ENCODE data around the gene CSPG5.
A peak's percentile ranks its signal among the peaks of the same experiment; 100 is the strongest.

Gene CSPG5, protein sequence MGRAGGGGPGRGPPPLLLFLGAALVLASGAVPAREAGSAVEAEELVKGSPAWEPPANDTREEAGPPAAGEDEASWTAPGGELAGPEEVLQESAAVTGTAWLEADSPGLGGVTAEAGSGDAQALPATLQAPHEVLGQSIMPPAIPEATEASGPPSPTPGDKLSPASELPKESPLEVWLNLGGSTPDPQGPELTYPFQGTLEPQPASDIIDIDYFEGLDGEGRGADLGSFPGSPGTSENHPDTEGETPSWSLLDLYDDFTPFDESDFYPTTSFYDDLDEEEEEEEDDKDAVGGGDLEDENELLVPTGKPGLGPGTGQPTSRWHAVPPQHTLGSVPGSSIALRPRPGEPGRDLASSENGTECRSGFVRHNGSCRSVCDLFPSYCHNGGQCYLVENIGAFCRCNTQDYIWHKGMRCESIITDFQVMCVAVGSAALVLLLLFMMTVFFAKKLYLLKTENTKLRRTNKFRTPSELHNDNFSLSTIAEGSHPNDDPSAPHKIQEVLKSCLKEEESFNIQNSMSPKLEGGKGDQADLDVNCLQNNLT

DNA sequence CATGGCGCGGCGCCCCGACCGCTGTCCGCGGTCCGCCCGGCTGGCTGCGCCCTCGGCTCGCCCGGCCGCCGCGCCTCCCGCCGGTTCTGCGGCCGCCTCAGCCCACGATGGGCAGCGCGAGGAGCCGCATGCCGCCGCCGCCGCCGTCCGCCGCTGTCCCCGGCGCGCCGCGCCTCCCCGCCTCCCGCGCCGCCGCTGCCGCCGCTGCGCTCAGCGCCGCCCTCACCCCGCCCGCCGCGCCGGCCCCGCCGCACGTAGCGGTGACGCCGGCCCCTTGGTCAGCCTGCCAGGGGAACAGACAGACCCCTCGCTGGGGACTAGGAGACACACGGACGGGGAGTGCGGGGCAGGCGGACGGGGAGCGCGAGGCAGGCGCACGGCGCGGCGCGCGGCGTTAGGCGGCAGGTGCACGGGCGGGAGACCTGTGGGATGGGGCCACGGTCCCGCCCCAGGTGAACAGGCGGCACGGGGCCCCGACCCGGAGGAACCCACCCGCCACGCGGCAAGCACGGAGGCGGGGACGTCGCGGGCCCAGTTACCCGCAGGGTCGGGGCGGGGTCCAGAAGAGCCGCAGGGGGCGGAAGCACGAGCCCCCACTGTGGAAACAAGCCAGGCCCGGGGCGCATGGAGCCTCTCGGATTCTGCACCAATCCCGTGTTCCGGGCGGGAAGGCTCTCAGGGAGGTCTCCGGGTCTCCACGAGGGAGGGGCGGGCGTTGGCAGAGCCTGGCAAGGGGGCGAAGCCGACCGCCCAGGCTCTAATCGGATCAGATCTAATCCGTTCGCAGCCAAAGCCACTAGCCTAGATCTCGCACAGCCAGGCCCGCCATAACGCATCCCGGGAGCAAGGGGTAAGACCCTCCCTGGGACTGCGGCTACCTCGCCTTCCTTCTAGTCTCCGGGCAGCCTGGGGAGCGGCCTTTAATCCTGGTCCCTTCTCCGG lies at the start of gene CSPG5:
CSPG5 (minus strand) TSS at position 175 of the 942 bp plus-strand sequence; CDS start at position 3, 172 bp downstream.
- DNase-seq (ENCODE audit: low read depth), result no peak

DNA sequence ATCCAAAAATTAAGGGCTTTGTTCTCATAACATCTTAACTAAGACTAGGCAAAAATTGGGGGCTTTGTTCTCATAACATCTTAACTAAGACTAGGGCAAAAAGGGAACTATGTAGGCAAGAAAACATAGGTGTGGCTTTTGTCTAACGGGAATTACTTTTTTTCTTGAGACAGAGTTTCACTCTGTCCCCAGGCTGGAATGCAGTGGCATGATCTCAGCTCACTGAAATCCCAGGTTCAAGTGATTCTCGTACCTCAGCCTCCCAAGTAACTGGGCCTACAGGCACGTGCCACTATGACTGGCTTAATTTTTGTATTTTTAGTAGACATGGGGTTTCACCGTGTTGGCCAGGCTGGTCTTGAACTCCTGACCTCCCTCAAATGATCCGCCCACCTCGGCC lies 49.8 kb upstream of the CSPG5 start:
- DNase-seq (ENCODE audit: low read depth), result no peak

DNA sequence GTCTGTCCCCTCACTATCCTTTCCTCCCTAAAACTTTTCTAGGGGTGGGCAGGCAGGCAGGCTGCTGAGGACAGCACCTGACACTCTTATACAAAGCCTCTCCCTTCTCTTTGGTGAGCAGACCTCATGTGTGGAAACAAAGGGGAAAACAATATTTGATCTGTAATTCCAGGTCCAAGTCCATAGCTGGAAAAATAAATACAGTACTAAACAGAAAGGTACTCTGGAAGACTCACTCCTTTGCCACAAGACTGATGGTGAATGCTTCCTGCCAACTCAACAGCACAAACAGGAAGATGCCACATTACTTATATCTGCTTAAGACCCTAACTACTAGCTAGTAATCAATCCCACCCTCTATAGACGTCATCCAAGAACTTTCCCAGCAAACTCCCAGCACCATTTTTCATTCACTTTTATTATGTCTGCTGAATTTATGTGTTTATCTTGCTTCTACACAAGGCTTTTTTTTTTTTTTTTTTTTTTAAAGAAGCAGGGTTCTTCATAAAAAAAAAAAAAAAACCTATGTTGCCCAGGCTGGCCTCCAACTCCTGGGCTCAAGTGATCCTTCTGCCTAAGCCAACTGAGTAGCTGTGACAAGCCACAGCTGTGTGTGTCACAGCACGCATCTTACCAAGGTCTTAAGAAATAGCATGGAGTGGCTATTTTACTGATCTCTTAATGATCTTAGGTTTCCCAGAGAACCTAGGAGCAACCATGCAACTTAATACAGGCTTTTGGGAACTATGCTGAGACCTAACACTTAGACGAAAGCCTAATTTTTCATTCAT lies 44.2 kb upstream of the CSPG5 start:
- no peak for DNase-seq (ENCODE audit: low read depth)

DNA sequence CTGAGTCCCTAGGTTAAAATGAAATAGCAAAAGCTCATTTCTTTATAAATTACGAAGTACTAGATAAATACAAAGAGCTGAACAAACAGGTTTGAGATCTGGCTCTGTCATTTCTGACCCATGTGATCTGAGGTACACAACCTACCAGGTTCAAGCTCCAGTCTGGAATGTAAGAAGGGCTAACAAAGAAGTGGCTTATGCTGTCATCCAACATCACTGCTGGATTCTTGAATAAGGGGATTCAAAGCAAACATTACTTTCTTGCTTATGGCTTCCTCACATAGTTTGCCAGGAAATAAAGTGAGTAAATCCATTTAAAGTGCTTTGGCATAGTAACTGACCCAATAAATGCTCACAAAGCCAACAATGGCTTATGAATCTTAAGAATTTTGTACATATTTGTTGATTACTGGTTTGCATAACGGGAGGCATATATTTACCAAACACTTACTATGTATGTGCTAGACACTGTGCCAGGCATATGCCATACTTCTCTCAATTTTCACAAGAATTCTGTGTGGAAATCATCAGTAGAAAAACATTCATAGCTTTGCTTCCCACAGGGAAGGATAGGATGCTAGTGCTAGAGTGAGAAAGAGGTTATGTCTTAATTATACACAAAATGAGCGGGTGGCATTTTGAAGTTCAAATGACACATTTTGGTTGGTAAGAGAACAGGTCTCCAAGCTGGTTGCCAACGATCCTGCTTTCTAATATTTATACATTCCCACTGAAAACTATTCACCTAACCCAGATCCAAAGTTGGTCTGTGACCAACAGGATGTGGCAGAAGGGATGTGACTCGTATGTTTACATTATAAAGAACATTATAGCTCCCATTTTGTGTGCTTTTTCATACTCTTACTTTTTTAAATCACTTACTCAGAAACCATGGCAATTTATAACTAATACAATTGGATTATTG lies 38.7 kb upstream of the CSPG5 start:
- peak; percentile 46 for DNase-seq (ENCODE audit: low read depth)

DNA sequence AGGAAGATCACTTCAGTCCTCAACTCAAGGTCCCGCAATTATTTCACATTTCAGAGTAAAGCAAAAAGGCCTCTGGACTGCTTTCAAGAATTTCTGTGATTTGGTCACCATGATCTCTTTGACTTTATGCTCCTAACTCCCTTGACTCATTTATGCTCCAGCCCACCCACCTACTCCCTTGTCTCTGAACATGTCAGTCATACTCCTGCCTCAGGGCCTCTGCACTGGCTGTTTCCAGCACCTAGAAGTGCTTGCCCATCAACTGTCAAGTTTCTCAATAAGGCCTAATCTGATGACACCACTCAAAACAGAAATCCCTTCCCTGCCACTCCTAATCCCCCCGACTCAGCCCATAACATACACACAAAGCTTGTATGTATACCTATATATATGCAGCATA lies 36.1 kb upstream of the CSPG5 start:
- DNase-seq (ENCODE audit: low read depth), result no peak

DNA sequence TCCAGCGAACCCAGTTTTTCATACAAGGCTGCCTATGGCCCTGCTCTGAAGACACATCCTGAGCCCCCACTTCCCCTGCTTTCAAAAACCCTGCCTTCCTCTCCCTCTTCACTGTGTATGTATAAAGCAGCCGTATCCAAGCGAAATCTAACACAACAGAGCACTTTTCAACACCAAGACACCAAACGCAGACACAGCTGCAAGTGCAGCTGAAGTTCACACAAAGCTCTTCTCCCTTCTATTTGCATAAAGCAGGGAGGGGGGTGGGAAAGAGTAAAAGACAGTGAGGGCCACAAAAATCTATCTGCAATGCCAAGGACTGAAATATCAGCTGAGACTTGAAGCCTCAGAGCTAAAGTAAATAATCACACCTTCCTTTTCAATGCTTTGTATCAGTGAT lies 35.1 kb upstream of the CSPG5 start:
- no peak for DNase-seq (ENCODE audit: low read depth)

DNA sequence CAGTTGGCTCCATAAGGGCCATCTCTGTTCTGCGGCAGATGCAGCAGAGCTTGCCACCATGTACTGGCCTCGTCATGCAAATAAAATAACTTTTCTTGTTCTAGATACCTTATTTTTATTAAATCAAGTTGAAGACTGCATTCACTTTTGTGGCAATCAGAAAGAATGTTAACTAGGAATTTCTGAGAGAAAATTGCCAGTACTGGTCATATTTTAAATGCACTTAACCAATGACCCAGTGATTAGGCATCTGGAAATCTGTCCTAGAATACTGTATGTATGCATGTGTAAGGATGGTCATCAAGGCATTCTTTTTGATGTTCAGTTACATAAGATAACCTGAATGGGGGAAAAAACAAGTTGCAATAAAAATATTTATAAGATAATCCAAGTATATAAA lies 34.2 kb upstream of the CSPG5 start:
- DNase-seq (ENCODE audit: low read depth), result no peak

DNA sequence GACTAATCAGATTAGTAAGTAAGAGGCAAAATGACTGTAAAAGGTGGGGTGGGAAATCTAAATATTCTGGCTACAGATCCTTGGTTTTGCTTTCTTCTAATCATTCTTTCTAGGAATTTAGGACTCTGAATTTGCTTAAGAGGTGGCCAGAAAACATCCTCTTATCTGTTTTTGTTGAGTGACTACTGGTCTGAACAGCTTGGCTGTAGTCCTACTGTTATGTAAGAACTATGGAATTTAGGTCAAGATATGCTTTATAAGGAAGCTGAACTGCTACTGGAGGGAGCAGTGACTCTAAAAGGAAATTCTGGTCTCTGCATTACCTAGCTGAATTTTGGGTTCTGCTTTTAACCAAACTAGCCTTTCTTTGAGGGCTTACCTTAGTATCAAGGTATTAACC lies 33.5 kb upstream of the CSPG5 start:
- DNase-seq (ENCODE audit: low read depth), result peak; percentile 89

DNA sequence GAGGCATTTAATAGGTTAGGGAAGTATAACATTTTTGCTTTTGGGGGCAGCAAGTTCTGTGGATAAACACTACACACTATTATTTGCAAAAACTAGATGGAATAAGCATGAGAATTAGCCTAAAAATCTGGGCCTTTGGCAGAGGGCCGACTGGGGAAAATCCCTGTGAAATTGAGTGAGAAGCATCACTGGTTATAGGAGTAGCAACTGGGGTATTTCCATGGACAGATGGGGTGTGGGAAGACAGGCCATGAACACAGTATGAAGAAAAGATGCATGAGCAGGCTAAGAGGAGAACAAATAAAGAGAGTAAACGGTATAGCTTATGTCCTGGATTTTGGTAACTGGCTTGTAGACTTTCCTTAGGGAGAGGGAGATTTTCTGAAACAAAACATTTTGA lies 32.9 kb upstream of the CSPG5 start:
- DNase-seq (ENCODE audit: low read depth), result no peak

DNA sequence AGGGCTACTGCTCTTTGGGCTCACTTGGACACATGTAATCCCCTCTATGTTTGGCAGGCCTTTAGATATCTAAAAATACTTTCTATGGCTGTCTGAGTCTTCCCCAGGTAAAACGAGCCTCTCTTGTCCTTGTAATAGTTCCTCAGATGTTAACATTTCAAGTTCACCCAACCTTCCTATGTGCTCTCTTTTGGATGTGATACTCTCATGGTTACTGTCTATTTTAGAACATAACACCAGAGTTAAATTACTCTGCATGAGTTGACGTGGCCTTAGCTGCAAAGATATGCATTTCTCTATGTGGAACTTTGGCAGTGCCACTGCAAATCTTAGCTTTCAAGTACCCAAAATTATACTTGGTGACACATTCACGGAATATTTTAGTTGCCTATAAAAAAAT lies 31.9 kb upstream of the CSPG5 start:
- no peak for DNase-seq (ENCODE audit: low read depth)

DNA sequence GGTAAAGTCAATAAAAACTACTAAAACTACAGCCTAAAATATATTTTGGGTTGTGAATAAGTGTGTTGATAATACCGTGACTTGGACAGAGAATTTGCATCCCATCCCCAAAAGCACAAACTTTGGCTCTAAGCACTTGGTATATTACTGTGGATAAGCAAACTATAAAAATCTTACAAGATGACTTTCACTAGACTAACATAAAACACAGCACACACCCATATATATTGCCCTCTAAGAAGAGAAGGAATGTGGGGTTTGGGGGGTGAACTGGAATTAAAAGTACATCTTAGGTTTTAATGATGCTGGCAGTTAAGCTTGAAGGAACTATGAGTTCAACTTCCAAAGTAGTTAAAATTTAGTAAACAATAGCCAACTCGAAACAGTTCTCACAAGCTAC lies 28.7 kb upstream of the CSPG5 start:
- no peak for DNase-seq (ENCODE audit: low read depth)

DNA sequence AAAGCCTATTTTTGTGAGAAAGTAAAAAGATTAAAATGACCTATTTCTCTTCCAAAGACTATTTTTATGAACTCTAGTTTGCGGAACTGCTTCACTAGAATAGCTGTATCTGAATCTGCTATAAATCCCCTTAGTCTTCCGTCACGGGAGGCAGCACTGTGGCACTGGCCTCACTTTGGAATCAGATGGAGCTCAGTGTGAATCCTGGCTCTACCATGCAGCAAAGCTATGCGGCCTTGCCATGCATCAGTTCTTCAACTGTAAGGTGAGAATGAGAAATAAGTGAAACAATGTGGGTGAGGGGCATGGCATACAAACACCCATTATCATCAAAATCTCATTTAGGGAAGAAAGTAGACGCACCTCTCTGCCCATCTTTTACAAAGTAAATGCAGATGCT lies 27.5 kb upstream of the CSPG5 start:
- DNase-seq (ENCODE audit: low read depth), result no peak

DNA sequence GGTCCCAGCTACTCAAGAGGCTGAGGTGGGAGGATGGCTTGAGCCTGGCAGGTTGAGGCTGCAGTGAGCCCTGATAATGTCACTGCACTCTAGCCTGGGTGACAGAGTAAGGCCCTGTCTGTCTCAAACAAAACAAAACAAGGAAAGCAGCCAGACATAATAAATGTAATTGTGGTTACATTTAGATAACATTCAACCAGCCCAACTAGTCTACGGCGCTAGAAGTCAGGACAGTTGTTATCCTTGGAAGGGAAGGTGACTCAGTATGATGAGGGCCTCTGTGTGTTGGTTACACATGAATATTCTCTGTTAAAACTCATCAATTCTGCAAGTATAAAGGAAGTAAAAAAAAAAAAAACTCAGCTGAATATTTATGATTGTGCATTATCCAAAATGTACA lies 27.0 kb upstream of the CSPG5 start:
- DNase-seq (ENCODE audit: low read depth), result peak; percentile 64

DNA sequence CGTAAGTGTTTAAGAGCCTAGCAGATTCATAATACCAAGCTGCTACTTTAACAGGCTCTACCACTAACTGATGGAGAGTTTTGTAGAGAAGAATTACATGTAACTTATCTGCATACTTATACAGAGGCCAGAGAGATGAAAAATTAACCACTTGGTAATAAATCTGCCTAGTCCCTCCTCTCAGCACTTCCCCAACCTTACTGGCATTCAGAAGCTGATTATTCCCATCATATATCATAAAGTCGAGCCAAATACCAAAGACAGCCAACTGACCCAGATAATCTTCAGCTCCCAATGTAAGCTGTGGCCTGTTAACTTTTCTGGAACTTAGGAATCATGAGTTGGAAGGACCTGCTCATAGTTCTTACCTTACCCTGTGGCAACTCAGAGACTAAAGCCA lies 25.5 kb upstream of the CSPG5 start:
- DNase-seq (ENCODE audit: low read depth), result no peak

DNA sequence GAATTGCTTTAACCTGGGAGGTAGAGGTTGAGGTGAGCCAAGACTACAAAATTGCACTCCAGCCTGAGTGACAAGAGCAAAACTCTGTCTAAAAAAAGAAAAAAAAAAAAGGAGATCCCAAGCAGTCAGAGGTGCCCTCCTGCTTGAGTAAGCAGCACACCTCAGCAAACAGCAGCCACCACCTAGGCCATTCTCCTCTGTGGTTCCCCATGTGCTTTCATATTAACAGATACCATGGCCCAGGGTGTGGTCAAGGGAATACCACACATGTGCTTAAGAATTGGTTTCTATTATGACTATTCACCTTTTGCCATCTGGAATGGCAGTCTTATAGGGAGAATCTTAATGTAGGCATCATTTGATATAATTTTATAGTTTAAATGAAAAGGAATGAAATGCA lies 24.7 kb upstream of the CSPG5 start:
- DNase-seq (ENCODE audit: low read depth), result no peak

DNA sequence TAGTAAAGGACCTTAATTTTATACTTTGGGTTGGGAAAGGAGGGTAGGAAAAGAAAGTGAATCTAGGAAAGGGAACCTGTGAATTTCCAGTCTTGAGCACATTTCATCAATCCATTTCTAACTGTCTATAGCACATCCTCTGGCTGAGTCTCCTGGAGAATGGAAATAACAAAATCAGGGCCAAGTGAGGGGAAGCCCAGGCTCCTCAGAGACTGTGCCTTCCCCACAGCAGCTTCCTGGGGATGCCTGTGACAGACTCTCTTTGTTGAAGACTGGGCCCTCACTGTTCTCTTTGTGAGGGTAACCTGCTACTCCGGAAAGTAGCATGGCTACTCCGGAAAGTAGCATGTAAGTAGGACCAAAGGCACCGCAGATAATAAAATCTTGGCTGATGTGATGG lies 22.6 kb upstream of the CSPG5 start:
- DNase-seq (ENCODE audit: low read depth), result no peak

DNA sequence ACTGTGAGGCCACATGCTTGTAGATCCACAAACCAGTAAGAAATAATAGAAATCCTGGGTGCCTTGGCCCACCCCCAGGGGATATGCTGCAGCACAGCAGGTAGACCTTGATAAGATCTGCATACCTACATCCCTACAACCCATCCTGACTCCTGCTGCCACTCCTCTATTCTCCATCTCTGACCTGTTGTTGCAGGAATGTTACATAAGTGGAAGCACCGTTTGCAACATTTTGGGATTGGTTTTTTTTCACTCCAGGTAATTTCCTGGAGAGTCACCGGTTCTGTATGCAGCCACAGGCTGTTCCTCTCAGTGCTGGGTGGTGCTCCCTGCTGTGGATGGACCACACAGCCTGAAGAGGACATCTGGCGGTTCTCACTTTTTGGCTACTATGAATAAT lies 16.1 kb upstream of the CSPG5 start:
- no peak for DNase-seq (ENCODE audit: low read depth)

DNA sequence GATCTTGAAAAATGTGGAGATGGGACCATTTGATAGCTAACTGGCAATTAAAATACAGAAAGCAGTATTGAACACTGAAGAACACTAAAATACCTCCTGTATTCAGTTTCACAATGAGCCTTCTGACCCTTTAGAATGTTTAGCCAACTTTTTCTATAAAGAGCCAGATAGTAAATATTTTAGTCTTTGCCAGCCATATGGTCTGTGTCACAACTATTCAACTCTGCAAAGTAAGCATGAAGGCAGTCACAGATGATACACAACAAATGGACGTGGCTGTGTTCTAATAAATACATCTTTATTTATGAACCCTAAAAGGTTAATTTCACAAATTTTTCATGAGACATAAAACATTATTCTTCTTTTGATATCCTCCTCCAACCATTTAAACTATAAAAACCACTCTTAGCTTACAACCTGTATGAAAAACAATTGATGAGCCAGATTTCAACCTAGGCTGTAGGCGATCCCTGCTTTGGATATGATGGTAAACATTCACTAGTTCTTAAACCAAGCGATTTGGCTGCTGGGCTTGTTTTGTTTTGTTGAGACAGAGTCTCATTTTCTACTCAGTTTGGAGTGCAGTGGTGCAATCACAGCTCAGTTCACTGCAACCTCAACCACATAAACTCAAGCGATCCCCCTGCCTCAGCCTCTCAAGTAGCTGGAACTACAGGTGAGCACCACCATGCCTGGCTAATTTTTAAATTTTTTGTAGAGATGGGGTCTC lies 13.6 kb upstream of the CSPG5 start:
- DNase-seq (ENCODE audit: low read depth), result no peak

DNA sequence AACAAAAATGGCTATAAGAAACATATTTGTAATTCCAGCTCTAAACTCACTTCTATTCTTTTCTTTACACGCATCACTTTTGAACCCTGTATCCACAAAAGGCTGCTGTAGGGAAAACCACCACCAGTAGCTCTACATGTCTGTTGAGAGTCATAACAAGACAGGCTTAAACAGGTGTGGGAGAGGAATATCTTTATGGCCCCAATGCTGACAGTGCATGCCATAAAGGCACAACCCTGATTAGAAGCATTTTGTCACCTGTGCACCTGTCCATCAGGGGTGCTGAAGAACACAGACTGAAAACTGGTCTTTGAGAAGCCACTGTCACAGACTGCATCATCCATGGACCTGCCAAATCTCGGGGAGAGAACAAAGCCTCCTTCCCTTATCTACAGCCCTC lies 11.6 kb upstream of the CSPG5 start:
- no peak for DNase-seq (ENCODE audit: low read depth)

DNA sequence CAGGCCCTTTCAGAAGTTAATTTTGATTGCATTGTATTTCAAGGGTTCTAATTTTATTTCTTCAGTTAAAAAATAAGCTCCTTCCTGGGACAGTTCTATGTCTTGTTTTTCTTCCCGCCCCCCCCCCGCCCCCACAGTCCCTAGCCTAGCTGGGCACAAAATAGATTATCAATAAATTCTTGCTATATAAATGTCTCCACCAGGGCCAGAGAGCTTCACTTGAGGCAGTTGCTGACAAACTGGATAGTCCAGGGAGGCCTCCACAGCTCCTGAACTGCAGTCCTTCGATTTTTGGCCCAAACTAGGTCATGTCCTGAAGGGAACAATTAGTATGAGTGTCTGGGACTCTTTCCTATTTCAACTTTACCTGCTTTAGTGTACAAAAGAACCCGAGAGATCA lies 9.9 kb upstream of the CSPG5 start:
- no peak for DNase-seq (ENCODE audit: low read depth)
